ENCODE measurements around the gene CCT6B. TPM values are rescaled to one million over a fixed set of nuclear protein-coding genes. Genes with fewer than 3 reads are reported as not detected.

Gene CCT6B
- polyA plus RNA-seq, 3 donors: 0.95 to 1.8 (median 1.4) TPM

DNA sequence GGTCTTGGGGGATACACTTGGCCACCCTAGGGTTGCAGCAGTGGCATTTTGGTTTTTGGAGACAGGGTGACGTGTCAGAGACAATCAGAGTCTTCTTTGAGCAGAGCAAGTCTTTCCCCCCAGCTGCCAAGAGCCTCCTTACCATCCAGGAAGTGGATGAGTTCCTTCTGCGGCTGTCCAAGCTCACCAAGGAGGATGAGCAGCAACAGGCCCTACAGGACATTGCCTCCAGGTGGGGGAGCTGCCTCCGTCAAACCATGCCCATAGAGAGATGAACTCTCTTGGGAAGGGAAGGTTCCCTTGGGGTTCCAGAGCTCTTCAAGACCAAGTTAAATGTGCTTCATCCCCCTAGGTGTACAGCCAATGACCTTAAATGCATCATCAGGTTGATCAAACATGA lies 30.3 kb upstream of the CCT6B start:
- H2AFZ ChIP-seq (ENCODE audit: insufficient read depth, low read depth, low read length, poor library complexity, severe bottlenecking): peak overlapping the region; percentile 43
- no peaks in the 10 kb centered on the region for H4K20me1 ChIP-seq (ENCODE audit: insufficient read depth, low read length)
- DNase-seq: peak in 1 of 3 donors; percentile 19
- no peaks in the 10 kb centered on the region for H3K9me3 Mint-ChIP-seq
- no peaks in the 10 kb centered on the region for H3K9me3 ChIP-seq (replicated peaks in 1 of 2; ENCODE audit: control insufficient read depth in 1 of 2, insufficient read depth in 1 of 2, low read length in 2 of 2)
- intact Hi-C loops (cut with micrococcal nuclease): no loop called here
- peaks cover 53 to 69% of the 10 kb centered on the region in 2 donors for H3K36me3 Mint-ChIP-seq
- peak overlapping the region; percentile 56 to 83 for H3K4me3 Mint-ChIP-seq
- peak overlapping the region in 1 of 3 experiments; percentile 31 for H3K4me3 ChIP-seq (replicated peaks in 1 of 3; ENCODE audit: low read depth in 2 of 3, low read length in 3 of 3)
- H3K4me1 Mint-ChIP-seq: peaks cover 73% of the 10 kb centered on the region
- H3K4me2 ChIP-seq (replicated peaks; ENCODE audit: extremely low read depth, low read length, poor library complexity, severe bottlenecking): peak overlapping the region; percentile 15
- peaks cover 13 to 96% of the 10 kb centered on the region in 2 donors for H3K36me3 ChIP-seq (replicated peaks in 1 of 2; ENCODE audit: control insufficient read depth in 1 of 2, insufficient read depth in 2 of 2, low read length in 2 of 2)
- no peaks in the 10 kb centered on the region for H3K27me3 Mint-ChIP-seq (ENCODE audit: low read depth in 3 of 3)
- peaks cover 42 to 44% of the 10 kb centered on the region in 2 donors for H3K4me1 ChIP-seq (ENCODE audit: control insufficient read depth in 1 of 2, insufficient read depth in 2 of 2, low read length in 2 of 2)
- peak overlapping the region; percentile 38 for H3K9ac ChIP-seq (ENCODE audit: insufficient read depth, low read length, poor library complexity, severe bottlenecking)
- no peaks in the 10 kb centered on the region for H3K79me2 ChIP-seq (ENCODE audit: insufficient read depth, low read length)
- H3K27ac ChIP-seq (ENCODE audit: low read depth in 1 of 2, low read length in 2 of 2): peak overlapping the region; percentile 60 to 75
- 0% methylated on average over 2 of the region's 3 CpGs for WGBS (ENCODE audit: insufficient coverage)
- peak overlapping the region; percentile 76 to 92 (median 90) for H3K27ac Mint-ChIP-seq
- no peaks in the 10 kb centered on the region for H3K27me3 ChIP-seq (ENCODE audit: control insufficient read depth in 2 of 2, insufficient read depth in 2 of 2, low read length in 2 of 2)
- no peak for TF ChIP-seq CTCF (IDR thresholded peaks at IDR 0.05)

DNA sequence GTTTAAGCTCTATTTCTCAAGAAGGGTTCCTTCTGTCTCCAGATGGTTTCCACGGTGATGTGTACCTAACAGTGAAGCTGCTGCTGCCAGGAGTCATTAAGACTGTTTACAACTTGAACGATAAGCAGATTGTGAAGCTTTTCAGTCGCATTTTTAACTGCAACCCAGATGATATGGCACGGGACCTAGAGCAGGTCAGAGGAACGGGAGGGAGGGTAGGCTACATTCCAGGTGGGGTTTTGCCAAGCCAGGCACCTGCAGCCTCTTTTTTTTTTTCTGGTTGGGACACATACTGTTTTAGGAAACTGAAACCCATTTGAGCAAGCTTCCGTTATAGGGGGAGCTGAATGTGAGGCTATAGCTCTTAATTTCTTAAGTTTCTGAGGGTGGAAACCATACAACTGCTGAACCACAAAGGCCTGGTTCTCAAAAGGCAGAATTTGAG lies 29.7 kb upstream of the CCT6B start:
- peaks cover 67% of the 10 kb centered on the region for H3K4me1 Mint-ChIP-seq
- H4K20me1 ChIP-seq (ENCODE audit: insufficient read depth, low read length): no peaks in the 10 kb centered on the region
- H3K4me1 ChIP-seq (ENCODE audit: control insufficient read depth in 1 of 2, insufficient read depth in 2 of 2, low read length in 2 of 2): peaks cover 36 to 38% of the 10 kb centered on the region in 2 donors
- H3K4me2 ChIP-seq (replicated peaks; ENCODE audit: extremely low read depth, low read length, poor library complexity, severe bottlenecking): peak overlapping the region; percentile 15
- peak overlapping the region; percentile 61 to 83 for H3K4me3 Mint-ChIP-seq
- H2AFZ ChIP-seq (ENCODE audit: insufficient read depth, low read depth, low read length, poor library complexity, severe bottlenecking): peak overlapping the region; percentile 43
- DNase-seq: peak in 2 of 3 donors; percentile 14 to 23
- H3K27me3 Mint-ChIP-seq (ENCODE audit: low read depth in 3 of 3): no peaks in the 10 kb centered on the region
- H3K36me3 ChIP-seq (replicated peaks in 1 of 2; ENCODE audit: control insufficient read depth in 1 of 2, insufficient read depth in 2 of 2, low read length in 2 of 2): peaks cover 14 to 96% of the 10 kb centered on the region in 2 donors
- TF ChIP-seq CTCF (IDR thresholded peaks at IDR 0.05): no peak
- peak overlapping the region; percentile 60 to 75 for H3K27ac ChIP-seq (ENCODE audit: low read depth in 1 of 2, low read length in 2 of 2)
- intact Hi-C loops (cut with micrococcal nuclease): no loop called here
- no peaks in the 10 kb centered on the region for H3K27me3 ChIP-seq (ENCODE audit: control insufficient read depth in 2 of 2, insufficient read depth in 2 of 2, low read length in 2 of 2)
- peak overlapping the region in 1 of 3 experiments; percentile 31 for H3K4me3 ChIP-seq (replicated peaks in 1 of 3; ENCODE audit: low read depth in 2 of 3, low read length in 3 of 3)
- no peaks in the 10 kb centered on the region for H3K79me2 ChIP-seq (ENCODE audit: insufficient read depth, low read length)
- peak overlapping the region; percentile 63 to 92 (median 90) for H3K27ac Mint-ChIP-seq
- H3K9me3 Mint-ChIP-seq: peaks cover 0 to 1% (median 0%) of the 10 kb centered on the region in 7 donors
- no peaks in the 10 kb centered on the region for H3K9me3 ChIP-seq (replicated peaks in 1 of 2; ENCODE audit: control insufficient read depth in 1 of 2, insufficient read depth in 1 of 2, low read length in 2 of 2)
- 4% methylated on average over 4 of the region's 6 CpGs for WGBS (ENCODE audit: insufficient coverage)
- H3K36me3 Mint-ChIP-seq: peaks cover 57 to 74% of the 10 kb centered on the region in 2 donors
- H3K9ac ChIP-seq (ENCODE audit: insufficient read depth, low read length, poor library complexity, severe bottlenecking): peak overlapping the region; percentile 38

Measured in CD14-positive monocyte (primary cell).